Smooth muscle cell (in vitro differentiated cells): Measurements from ENCODE around the gene IL17RA. TPM values are rescaled to one million over a fixed set of nuclear protein-coding genes. Genes with fewer than 3 reads are reported as not detected.

Experiments used
- DNase-seq: peaks from one replicate; lab custom pipeline; 2025; ENCODE audit not compliant: unreplicated experiment; lab: John Stamatoyannopoulos, UW
- H2AFZ ChIP-seq: fragments of 200-600 bp; sonication (generic); 2 replicates; pipeline ENCODE4 v1.6.0; 2016; ENCODE audit warnings: antibody characterized with exemption, low read depth, mild to moderate bottlenecking
- H3F3A ChIP-seq: fragments of 200-600 bp; sonication (generic); 2 replicates; pipeline ENCODE4 v1.6.0; 2017; ENCODE audit warnings: antibody characterized with exemption, low read depth
- H3K27ac ChIP-seq: fragments of 200-600 bp; sonication (generic); 2 replicates; pipeline ENCODE4 v1.5.1; 2016; ENCODE audit warnings: low read depth, mild to moderate bottlenecking
- H3K27me3 ChIP-seq: fragments of 200-600 bp; sonication (generic); 2 replicates; pipeline ENCODE4 v1.6.1; 2016; ENCODE audit warnings: low read depth, mild to moderate bottlenecking
- H3K36me3 ChIP-seq: fragments of 200-600 bp; sonication (generic); 2 replicates; pipeline ENCODE4 v1.5.1; 2016; ENCODE audit warnings: low read depth
- H3K4me1 ChIP-seq: fragments of 200-600 bp; sonication (generic); 2 replicates; pipeline ENCODE4 v1.5.1; 2016; ENCODE audit warnings: low read depth
- H3K4me2 ChIP-seq: fragments of 200-600 bp; sonication (generic); 2 replicates; pipeline ENCODE4 v1.6.0; 2016; ENCODE audit warnings: mild to moderate bottlenecking
- H3K4me3 ChIP-seq: fragments of 200-600 bp; sonication (generic); 2 replicates; pipeline ENCODE4 v1.5.1; 2016; ENCODE audit warnings: mild to moderate bottlenecking
- H3K79me2 ChIP-seq: fragments of 200-600 bp; sonication (generic); 2 replicates; pipeline ENCODE4 v1.6.0; 2016; ENCODE audit warnings: low read depth, mild to moderate bottlenecking
- H3K9ac ChIP-seq: fragments of 200-600 bp; sonication (generic); 2 replicates; pipeline ENCODE4 v1.6.0; 2016; ENCODE audit warnings: low read depth
- H3K9me3 ChIP-seq: fragments of 200-600 bp; sonication (generic); replicated peaks from 2 replicates; pipeline ENCODE4 v1.5.1; 2016; ENCODE audit warnings: low read depth
- H4K20me1 ChIP-seq: fragments of 200-600 bp; sonication (generic); 2 replicates; pipeline ENCODE4 v1.6.0; 2016; ENCODE audit warnings: low read depth
- WGBS: methylation state at CpG from one replicate; pipeline ENCODE4 v1.1.7; 2016; ENCODE audit warnings: low lambda C conversion rate; 5-methylcytosine and 5-hydroxymethylcytosine counted together
- polyA plus RNA-seq: library from polyadenylated mRNA; unstranded; fragments of >200 nt; fragmentation: Nextera tagmentation; extraction: Ambion mirVana; gene quantifications from 2 replicates; pipeline ENCODE4 v1.2.1, GENCODE V29; 2016
- total RNA-seq: library from RNA; depleted of rRNA; stranded (reverse); fragments of >200 nt; gene quantifications from 2 replicates; pipeline ENCODE4 v1.2.3, GENCODE V29; 2014
- TF ChIP-seq, protein P1 (sequence below): fragments of 200-600 bp; sonication (generic); IDR thresholded peaks from 2 replicates; pipeline ENCODE4 v1.5.1; 2017; ENCODE audit warnings: borderline replicate concordance, mild to moderate bottlenecking, antibody characterized with exemption; ENCODE audit not compliant: insufficient read depth, poor library complexity, severe bottlenecking

IL17RA gene
- total and polyA plus RNA-seq, 2 experiments from 2014 or later: 6.4 to 7.5 TPM

DNA sequence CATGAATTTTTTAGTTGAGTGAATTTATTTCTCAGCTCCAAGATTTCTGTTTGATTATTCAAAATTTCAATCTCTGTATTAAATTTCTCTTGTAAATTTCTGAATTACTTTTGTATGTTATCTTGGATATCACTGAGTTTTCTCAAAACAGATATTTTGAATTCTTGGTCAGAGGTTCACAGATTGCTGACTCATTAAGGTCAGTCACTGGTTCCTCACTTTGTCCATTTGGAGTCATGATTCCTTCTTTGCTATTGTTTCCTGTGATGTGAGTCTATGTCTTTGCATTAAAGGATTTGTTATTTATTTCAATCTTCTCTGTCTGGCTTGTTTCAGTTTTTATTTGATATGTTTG, 10.2 kb upstream of the IL17RA start:
- Histone ChIP-seq H3K79me2 (no peaks in the 10 kb centered on the region), H3K4me2 (no peak overlapping the region), H3K36me3 (no peaks in the 10 kb centered on the region), H3K4me3 (no peak overlapping the region), H4K20me1 (no peaks in the 10 kb centered on the region), H3K9ac (no peak overlapping the region), H2AFZ (no peak overlapping the region), H3K27me3 (no peaks in the 10 kb centered on the region), H3K4me1 (no peaks in the 10 kb centered on the region), H3K9me3 (no peaks in the 10 kb centered on the region), H3K27ac (no peak overlapping the region), H3F3A (no peaks in the 10 kb centered on the region)
- no peak for DNase-seq
- TF ChIP-seq, protein P1, sequence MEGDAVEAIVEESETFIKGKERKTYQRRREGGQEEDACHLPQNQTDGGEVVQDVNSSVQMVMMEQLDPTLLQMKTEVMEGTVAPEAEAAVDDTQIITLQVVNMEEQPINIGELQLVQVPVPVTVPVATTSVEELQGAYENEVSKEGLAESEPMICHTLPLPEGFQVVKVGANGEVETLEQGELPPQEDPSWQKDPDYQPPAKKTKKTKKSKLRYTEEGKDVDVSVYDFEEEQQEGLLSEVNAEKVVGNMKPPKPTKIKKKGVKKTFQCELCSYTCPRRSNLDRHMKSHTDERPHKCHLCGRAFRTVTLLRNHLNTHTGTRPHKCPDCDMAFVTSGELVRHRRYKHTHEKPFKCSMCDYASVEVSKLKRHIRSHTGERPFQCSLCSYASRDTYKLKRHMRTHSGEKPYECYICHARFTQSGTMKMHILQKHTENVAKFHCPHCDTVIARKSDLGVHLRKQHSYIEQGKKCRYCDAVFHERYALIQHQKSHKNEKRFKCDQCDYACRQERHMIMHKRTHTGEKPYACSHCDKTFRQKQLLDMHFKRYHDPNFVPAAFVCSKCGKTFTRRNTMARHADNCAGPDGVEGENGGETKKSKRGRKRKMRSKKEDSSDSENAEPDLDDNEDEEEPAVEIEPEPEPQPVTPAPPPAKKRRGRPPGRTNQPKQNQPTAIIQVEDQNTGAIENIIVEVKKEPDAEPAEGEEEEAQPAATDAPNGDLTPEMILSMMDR: no peak

- Histone ChIP-seq H3K4me3 (no peak overlapping the region), H2AFZ (no peak overlapping the region), H3K9me3 (no peaks in the 10 kb centered on the region), H3K4me2 (no peak overlapping the region), H3K36me3 (no peaks in the 10 kb centered on the region), H3K4me1 (no peaks in the 10 kb centered on the region), H3K9ac (no peak overlapping the region), H3K27me3 (no peaks in the 10 kb centered on the region), H3K79me2 (no peaks in the 10 kb centered on the region), H3F3A (no peaks in the 10 kb centered on the region), H4K20me1 (no peaks in the 10 kb centered on the region), H3K27ac (peak overlapping the region; percentile 20)
- DNase-seq: no peak
- TF ChIP-seq, protein P1: no peak
These were observed 7.5 kb upstream of the IL17RA start for GRCh38 chr22:17077255-17077654.

DNA sequence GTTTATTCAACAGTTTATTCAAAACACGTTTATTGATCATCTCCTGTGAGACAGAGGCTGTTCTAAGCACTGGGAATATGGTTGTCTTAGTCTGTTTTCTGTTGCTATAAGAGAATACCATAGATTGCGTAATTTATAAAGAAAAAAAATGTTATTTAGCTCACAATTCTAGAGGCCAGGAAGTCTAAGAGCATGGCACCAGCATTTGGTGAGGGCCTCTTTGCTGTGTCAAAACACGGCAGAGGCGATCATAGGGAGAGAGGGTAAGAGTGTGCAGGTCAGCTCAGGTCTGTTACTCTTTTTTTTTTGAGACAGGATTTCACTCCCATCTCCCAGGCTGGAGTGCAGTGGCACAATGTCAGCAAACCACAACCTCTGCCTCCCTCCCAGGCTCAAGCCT, 5.2 kb upstream of the IL17RA start:
- Histone ChIP-seq H3K9me3 (no peaks in the 10 kb centered on the region), H3K36me3 (no peaks in the 10 kb centered on the region), H4K20me1 (no peaks in the 10 kb centered on the region), H3F3A (no peaks in the 10 kb centered on the region), H3K79me2 (no peaks in the 10 kb centered on the region), H3K4me3 (no peak overlapping the region), H3K27me3 (no peaks in the 10 kb centered on the region), H3K27ac (no peak overlapping the region), H3K4me1 (no peaks in the 10 kb centered on the region), H2AFZ (no peak overlapping the region), H3K9ac (no peak overlapping the region), H3K4me2 (no peak overlapping the region)
- TF ChIP-seq, protein P1: no peak
- no peak for DNase-seq
- WGBS: 85% methylated on average over 4 of the region's 4 CpGs

- no peaks in the 10 kb centered on the region for H3K27me3 ChIP-seq
- H3K9ac ChIP-seq: no peak overlapping the region
- no peaks in the 10 kb centered on the region for H3K4me1 ChIP-seq
- no peak overlapping the region for H2AFZ ChIP-seq
- H3K27ac ChIP-seq: no peak overlapping the region
- H3K9me3 ChIP-seq: no peaks in the 10 kb centered on the region
- no peaks in the 10 kb centered on the region for H3K36me3 ChIP-seq
- 96% methylated on average over 5 of the region's 5 CpGs for WGBS
- H3K4me3 ChIP-seq: no peak overlapping the region
- H3K79me2 ChIP-seq: no peaks in the 10 kb centered on the region
- no peak overlapping the region for H3K4me2 ChIP-seq
- DNase-seq: no peak
- TF ChIP-seq, protein P1: no peak
- peaks cover 22% of the 10 kb centered on the region for H4K20me1 ChIP-seq
- H3F3A ChIP-seq: no peaks in the 10 kb centered on the region
These were observed 1.5 kb upstream of the IL17RA start for GRCh38 chr22:17083255-17083654.
